ENCODE data around the gene HSPBP1. TPM values are rescaled to one million over a fixed set of nuclear protein-coding genes. Genes with fewer than 3 reads are reported as not detected.

The HSPBP1 gene
- polyA plus RNA-seq, 3 donors: 12.3 to 17.0 (median 15.3) TPM

DNA sequence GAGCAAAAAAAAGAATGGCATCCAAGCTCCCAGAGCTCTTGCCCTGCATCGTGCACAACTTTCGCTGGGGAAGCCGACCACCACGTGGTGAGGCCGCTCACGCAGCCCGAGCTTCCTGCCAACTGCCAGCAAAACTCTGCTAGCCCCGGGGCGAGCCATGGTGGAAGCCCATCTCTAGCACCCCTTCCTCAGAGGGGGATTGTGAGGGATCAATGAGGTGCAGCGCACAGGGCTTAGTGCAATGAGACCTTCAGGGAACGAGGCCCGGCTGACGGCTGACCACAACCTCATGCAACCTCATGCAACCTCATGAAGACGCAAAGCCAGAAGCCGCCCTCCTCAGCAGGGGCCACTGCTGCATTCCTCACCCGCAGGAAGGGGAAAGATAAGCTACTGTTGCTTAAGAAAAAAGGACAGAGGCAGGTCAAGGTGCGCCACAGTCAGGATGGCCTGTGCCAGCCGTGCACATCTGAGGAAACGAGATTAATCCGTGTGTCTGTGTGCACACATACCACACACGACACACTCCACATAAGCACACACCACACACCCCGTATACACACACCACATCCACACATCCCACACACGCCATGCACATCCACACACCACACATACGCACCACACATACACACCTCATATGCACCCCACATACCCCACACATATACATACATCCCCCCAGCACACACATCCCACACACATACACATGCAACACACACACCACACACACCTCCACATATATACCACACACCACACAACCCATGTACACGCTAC is 9.6 kb downstream of the HSPBP1 start:
- no peak overlapping the region for H3K4me2 ChIP-seq (replicated peaks; ENCODE audit: extremely low read depth, low read length, poor library complexity, severe bottlenecking)
- Mint-ChIP-seq H3K9me3 (peaks cover 0 to 6% (median 3%) of the 10 kb centered on the region in 7 donors), H3K4me1 (no peaks in the 10 kb centered on the region), H3K27ac (peak overlapping the region in 1 of 7 donors; percentile 9), H3K36me3 (peaks cover 32 to 63% of the 10 kb centered on the region in 2 donors), H3K4me3 (no peak overlapping the region), H3K27me3 (ENCODE audit: low read depth in 3 of 3) (peaks cover 0 to 5% (median 0%) of the 10 kb centered on the region in 3 donors)
- H3K9ac ChIP-seq (ENCODE audit: insufficient read depth, low read length, poor library complexity, severe bottlenecking): no peak overlapping the region
- H3K79me2 ChIP-seq (ENCODE audit: insufficient read depth, low read length): no peaks in the 10 kb centered on the region
- H3K4me3 ChIP-seq (replicated peaks in 1 of 3; ENCODE audit: low read depth in 2 of 3, low read length in 3 of 3): no peak overlapping the region
- intact Hi-C loops (cut with micrococcal nuclease): no loop called here
- TF ChIP-seq, protein P1, sequence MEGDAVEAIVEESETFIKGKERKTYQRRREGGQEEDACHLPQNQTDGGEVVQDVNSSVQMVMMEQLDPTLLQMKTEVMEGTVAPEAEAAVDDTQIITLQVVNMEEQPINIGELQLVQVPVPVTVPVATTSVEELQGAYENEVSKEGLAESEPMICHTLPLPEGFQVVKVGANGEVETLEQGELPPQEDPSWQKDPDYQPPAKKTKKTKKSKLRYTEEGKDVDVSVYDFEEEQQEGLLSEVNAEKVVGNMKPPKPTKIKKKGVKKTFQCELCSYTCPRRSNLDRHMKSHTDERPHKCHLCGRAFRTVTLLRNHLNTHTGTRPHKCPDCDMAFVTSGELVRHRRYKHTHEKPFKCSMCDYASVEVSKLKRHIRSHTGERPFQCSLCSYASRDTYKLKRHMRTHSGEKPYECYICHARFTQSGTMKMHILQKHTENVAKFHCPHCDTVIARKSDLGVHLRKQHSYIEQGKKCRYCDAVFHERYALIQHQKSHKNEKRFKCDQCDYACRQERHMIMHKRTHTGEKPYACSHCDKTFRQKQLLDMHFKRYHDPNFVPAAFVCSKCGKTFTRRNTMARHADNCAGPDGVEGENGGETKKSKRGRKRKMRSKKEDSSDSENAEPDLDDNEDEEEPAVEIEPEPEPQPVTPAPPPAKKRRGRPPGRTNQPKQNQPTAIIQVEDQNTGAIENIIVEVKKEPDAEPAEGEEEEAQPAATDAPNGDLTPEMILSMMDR (IDR thresholded peaks at IDR 0.05): no peak
- H4K20me1 ChIP-seq (ENCODE audit: insufficient read depth, low read length): no peaks in the 10 kb centered on the region
- peaks cover 7 to 37% of the 10 kb centered on the region in 2 donors for H3K36me3 ChIP-seq (replicated peaks in 1 of 2; ENCODE audit: control insufficient read depth in 1 of 2, insufficient read depth in 2 of 2, low read length in 2 of 2)
- no peaks in the 10 kb centered on the region for H3K27me3 ChIP-seq (ENCODE audit: control insufficient read depth in 2 of 2, insufficient read depth in 2 of 2, low read length in 2 of 2)
- no peaks in the 10 kb centered on the region for H3K9me3 ChIP-seq (replicated peaks in 1 of 2; ENCODE audit: control insufficient read depth in 1 of 2, insufficient read depth in 1 of 2, low read length in 2 of 2)
- no peak overlapping the region for H2AFZ ChIP-seq (ENCODE audit: insufficient read depth, low read depth, low read length, poor library complexity, severe bottlenecking)
- DNase-seq: no peak
- H3K4me1 ChIP-seq (ENCODE audit: control insufficient read depth in 1 of 2, insufficient read depth in 2 of 2, low read length in 2 of 2): no peaks in the 10 kb centered on the region
- H3K27ac ChIP-seq (ENCODE audit: low read depth in 1 of 2, low read length in 2 of 2): no peak overlapping the region
- WGBS (ENCODE audit: insufficient coverage): 93% methylated on average over 15 of the region's 25 CpGs

DNA sequence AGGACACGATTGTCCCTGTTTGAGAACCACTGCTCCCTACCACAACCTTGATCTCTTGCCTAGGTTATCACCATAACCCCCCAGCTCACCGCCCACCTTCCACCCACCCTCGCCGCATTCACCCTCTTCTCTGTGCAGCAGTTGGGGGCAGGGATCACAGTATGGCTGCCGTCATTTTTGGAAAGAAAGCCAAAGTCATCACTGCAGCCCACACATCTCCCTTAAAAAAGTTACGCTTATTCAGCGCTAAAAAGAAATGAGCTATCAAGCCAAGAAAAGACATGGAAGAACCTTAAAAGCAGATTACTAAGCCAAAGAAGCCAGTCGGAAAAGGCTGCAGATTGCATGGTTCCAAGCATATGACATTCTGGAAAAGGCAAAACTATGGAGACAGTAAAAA is 10.6 kb downstream of the HSPBP1 start:
- Histone ChIP-seq H3K4me1 (ENCODE audit: control insufficient read depth in 1 of 2, insufficient read depth in 2 of 2, low read length in 2 of 2) (no peaks in the 10 kb centered on the region), H3K9ac (ENCODE audit: insufficient read depth, low read length, poor library complexity, severe bottlenecking) (no peak overlapping the region), H3K79me2 (ENCODE audit: insufficient read depth, low read length) (no peaks in the 10 kb centered on the region), H3K4me2 (replicated peaks; ENCODE audit: extremely low read depth, low read length, poor library complexity, severe bottlenecking) (no peak overlapping the region), H2AFZ (ENCODE audit: insufficient read depth, low read depth, low read length, poor library complexity, severe bottlenecking) (no peak overlapping the region), H3K4me3 (replicated peaks in 1 of 3; ENCODE audit: low read depth in 2 of 3, low read length in 3 of 3) (no peak overlapping the region), H3K27ac (ENCODE audit: low read depth in 1 of 2, low read length in 2 of 2) (no peak overlapping the region), H3K36me3 (replicated peaks in 1 of 2; ENCODE audit: control insufficient read depth in 1 of 2, insufficient read depth in 2 of 2, low read length in 2 of 2) (peaks cover 7 to 28% of the 10 kb centered on the region in 2 donors), H4K20me1 (ENCODE audit: insufficient read depth, low read length) (no peaks in the 10 kb centered on the region), H3K9me3 (replicated peaks in 1 of 2; ENCODE audit: control insufficient read depth in 1 of 2, insufficient read depth in 1 of 2, low read length in 2 of 2) (no peaks in the 10 kb centered on the region), H3K27me3 (ENCODE audit: control insufficient read depth in 2 of 2, insufficient read depth in 2 of 2, low read length in 2 of 2) (no peaks in the 10 kb centered on the region)
- Mint-ChIP-seq H3K4me1 (no peaks in the 10 kb centered on the region), H3K27me3 (ENCODE audit: low read depth in 3 of 3) (peaks cover 0 to 5% (median 0%) of the 10 kb centered on the region in 3 donors), H3K27ac (no peak overlapping the region), H3K9me3 (peaks cover 0 to 6% (median 3%) of the 10 kb centered on the region in 7 donors), H3K4me3 (no peak overlapping the region), H3K36me3 (peaks cover 26 to 54% of the 10 kb centered on the region in 2 donors)
- TF ChIP-seq, protein P1 (IDR thresholded peaks at IDR 0.05): no peak
- 97% methylated on average over 8 of the region's 8 CpGs for WGBS (ENCODE audit: insufficient coverage)
- no peak for DNase-seq
- intact Hi-C loops (cut with micrococcal nuclease): no loop called here
